HG03025 (cell line): ENCODE data around the gene USF3.
A peak's percentile ranks its signal among the peaks of the same experiment; 100 is the strongest.

Source experiments
- ATAC-seq: cut with Tn5 transposase; IDR thresholded peaks from one replicate; pipeline ENCODE4 v1.9.1; 2021; ENCODE audit warnings: mild to moderate bottlenecking, moderate library complexity; ENCODE audit not compliant: unreplicated experiment, low FRiP score

Gene USF3

GRCh38 chr3:113697500-113698090, 1.2 kb upstream of the USF3 start:
- no peak for ATAC-seq

- ATAC-seq, result peak; percentile 93
These were observed 437 bp upstream of the USF3 start for GRCh38 chr3:113696658-113697499.

DNA sequence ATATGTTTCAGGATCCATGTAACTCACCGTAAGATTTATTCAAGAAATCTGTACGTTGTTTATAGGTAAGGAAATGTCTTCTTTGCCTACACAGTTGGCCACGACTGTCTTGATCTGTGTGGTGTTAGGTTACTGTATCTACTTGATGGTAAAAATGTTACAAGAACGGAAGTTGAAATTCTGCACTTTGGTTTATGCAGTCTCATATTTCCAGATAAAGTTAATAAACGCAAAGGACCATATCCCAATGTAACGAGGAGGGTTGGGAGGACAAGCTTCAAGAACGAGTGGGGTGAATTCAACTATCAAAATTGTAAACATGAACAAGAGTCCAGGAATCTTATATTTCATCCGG, 1.0 kb downstream of the USF3 start:
- ATAC-seq, result no peak

GRCh38 chr3:113690482-113690881, 6.0 kb downstream of the USF3 start:
- ATAC-seq, result no peak

DNA sequence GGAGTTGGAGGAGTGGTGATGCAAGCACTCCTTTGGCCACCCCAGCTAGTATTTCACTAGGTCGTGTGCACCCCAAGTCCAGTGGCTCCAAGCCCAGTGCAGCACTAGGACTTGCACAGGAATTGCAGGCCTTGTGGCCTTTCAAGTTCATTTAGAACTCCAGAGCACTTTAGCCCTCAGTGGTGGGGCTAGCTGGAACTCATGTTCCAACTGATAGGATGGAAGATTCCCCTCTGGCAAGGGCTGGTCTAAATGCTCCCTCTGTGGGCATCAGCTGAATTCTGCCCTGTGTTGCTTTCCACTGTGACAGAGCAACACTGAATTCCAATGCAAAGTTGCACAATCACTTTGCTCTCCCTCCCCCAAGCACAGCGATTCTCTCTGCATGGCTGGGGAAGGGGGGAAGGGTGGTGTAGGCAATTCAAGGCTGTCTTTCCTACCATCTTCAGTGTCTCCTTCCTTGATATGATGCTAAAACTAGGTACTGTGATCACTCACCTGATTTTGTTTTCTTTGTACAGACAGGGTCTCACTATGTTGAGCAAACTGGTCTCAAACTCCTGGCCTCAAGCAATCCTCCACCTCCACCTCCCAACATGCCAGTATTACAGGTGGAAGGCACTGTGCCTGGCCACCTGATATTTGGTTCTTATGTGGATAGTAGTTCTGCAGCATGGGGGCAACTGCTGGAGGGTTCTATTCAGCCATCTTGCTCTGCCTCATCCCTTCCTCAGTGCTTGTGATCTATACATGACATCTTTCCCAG, 10.3 kb downstream of the USF3 start:
- ATAC-seq, result no peak

DNA sequence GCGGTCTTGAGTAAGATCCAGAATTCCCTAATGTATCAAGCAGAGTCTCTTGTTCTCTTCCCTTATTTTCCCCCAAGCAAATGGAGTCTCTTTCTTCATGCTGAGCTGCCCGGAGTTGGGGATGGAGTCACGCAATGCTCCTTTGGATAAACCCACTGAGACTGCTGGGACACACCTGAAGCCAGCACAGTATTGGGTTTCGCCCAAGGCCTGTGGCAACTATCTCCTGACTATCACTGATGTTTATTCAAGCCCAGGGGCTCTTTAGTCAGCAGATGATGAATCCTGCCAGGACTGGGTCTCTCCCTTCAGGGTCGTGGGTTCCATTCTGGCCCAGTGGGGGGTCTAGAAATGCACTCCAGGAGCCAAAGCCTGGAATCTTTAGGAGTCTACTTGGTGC, 11.3 kb downstream of the USF3 start:
- no peak for ATAC-seq

GRCh38 chr3:113684271-113684819, 12.1 kb downstream of the USF3 start:
- no peak for ATAC-seq

GRCh38 chr3:113678773-113679172, 17.7 kb downstream of the USF3 start:
- ATAC-seq, result no peak

DNA sequence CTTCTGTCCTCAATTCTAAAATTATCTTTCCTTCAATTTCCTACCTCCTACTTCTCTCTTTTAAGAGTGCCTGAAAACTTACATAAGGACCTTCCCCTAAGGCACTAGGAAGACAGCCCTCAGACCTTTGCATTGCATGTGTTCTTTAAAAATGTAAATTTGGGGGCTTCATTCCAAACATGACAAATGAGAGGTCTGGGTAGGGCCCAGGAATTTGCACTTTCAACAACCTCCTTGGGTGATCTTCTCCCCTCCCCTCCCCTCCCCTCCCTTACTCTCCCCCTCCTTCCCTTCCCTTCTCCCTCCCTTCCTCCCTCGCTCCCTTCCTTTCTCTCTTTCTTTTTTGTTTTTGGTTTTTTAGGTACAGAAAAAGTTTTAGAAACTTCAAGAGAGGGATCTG, 18.7 kb downstream of the USF3 start:
- ATAC-seq, result no peak

- ATAC-seq, result no peak
These were observed 20.2 kb downstream of the USF3 start for GRCh38 chr3:113676261-113676660.

DNA sequence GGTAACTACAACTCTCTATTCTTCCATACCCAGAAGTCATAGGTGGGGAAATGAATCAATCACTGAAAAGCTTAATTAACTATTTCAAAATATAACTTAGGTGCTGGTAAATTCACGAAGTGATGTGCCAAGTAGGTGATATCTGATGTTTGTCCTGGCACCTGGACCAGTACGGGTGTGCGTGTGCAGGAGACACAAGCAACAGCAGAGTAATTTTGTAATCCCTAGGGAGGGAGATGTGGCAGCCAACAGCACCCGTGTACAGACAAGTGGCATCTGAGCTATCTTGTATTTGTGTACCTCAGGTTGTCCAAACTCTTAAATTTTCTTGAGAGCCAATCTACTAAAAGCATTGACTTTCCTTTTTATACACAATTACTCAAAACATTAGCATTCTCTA, 22.8 kb downstream of the USF3 start:
- no peak for ATAC-seq

DNA sequence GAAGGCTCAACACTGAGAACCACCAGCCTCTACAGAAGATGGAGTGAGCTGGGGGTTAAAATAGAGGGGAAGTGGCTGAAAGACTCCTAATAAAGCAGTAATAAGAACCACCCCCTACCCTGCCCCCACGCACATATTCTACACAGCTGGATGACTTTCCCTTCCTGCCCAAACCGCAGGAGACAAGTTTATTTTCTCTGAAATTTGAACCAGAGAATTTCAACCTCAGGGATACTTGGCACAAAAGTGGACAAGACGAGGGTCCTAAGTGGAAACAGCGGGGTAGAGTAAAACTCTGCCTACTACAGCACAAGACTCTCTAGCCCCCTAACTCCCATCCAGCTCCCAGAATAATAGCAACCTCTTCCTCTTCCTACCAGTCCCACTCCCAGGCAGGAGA, 28.4 kb downstream of the USF3 start:
- no peak for ATAC-seq

DNA sequence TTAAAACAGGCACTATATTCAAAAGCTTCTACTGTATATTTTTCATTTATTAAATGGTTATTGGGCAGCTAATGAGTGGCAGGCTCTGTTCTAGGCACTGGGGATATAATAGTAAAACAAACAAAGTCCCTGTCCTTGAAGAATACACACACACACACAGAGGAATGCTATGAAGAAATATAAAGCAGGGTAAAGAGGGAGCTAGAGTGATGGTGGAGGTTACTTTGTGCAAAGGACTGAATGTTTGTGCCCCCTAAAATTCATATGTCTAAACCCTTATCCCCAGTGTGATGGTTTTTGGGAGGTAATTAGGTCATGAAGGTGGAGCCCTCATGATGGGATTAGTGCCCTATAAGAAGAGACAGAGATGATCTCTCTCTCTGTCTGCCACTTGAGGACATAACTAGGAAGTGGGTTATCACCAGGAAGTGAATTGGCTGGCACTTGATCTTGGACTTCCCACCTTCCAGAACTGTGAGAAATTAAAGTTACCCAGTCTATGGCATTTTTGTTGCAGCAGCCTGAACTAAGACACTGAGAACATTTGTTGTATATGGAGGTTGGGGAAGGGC, 31.8 kb downstream of the USF3 start:
- no peak for ATAC-seq

- no peak for ATAC-seq
These were observed 32.7 kb downstream of the USF3 start for GRCh38 chr3:113663761-113664160.

DNA sequence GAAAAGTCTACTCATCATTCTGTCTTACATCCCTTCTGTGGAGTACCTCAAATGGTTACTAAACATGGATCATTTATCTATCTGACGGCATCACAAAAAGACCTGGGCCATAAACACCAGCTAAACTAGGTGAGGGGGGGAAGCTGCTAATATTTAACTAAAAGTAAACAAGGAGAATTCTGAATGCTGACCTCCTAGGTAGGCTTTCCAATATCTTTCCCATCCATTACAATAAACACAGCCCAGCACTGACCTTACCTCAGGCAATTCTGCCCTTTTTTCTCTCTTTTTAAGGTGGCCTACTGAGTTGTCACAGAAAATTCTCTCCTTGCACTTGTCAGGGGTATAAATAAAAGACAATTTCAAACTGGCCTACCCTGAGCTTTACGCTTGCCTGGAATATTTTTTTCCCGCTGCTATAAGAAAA, 33.1 kb downstream of the USF3 start:
- no peak for ATAC-seq

DNA sequence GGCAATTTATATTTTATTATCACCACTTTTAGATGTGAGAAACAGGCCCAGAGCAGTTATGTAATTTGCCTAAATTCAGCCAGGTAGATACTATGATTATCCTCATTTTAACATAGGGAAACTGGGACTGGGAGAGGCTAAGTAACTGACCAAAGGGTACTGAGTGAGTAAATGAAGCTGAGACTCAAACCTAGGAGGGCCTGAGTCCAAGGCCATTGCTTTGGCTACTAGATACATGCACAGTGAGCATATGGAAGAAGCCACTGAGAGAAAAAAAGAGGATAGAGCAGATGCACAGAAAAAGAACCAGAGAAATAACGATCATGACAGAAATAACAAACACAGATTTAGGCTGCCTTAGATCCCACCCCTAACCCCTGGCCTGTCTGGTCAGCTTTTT, 33.6 kb downstream of the USF3 start:
- ATAC-seq, result no peak

- no peak for ATAC-seq
These were observed 35.5 kb downstream of the USF3 start for GRCh38 chr3:113660896-113661295.

GRCh38 chr3:113660458-113660857, 36.0 kb downstream of the USF3 start:
- no peak for ATAC-seq

GRCh38 chr3:113659996-113660395, 36.4 kb downstream of the USF3 start:
- no peak for ATAC-seq

GRCh38 chr3:113659101-113659541, 37.3 kb downstream of the USF3 start:
- no peak for ATAC-seq

DNA sequence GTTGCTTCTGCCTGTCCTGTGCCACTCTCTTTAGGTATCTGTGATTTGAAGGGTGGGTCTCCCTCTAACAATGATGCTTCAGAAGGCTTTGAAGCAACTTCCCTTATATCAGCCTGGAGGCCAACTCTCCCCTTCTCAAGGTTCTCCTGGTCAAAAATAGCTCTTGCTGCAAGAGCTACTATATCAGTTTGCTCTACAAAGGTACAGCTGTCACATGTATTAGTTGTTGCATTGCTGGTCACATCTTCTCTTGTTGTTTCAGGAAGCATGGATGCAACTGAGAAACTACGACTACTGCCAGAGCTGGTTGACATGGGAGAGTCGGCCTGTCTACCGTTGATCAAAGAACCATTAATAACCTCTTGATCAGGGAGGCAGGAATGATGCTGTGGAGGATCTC, 38.3 kb downstream of the USF3 start:
- ATAC-seq, result no peak
